GM12892 (cell line): Measurements from ENCODE around the gene HEBP2.
"Not testable (repeated sequence)": the region's sequence is repeated elsewhere in the genome, so short reads cannot be mapped to it uniquely, and the experiment has no call there.

Experiments
- POLR2A ChIP-seq: IDR thresholded peaks from 2 replicates; pipeline ENCODE4 v1.6.1; 2011; ENCODE audit warnings: low read depth, low read length, control low read depth
- POLR2AphosphoS5 ChIP-seq: IDR thresholded peaks from 2 replicates; pipeline ENCODE4 v1.6.1; 2011; ENCODE audit warnings: low read depth, low read length, control low read depth

DNA sequence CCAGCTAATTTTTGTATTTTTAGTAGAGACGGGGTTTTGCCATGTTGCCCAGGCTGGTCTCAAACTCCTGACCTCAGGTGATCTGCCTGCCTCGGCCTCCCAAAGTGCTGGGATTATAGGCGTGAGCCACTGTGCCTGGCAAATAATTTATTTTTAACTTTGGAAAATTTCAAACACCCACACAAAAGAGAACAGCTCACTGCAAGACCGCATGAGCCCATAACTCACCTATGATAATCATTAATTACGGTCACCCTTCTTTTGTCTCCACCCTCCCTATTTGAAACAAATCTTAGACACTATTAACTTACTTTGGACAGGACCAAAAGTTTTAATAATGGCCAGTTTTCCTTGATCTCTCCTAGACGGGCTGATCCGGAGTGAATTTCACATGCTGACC lies 21.2 kb downstream of the HEBP2 start:
- TF ChIP-seq POLR2A, POLR2AphosphoS5: not testable (repeated sequence)
